Measurements from ENCODE around the gene MAOA.

- TF ChIP-seq, protein P1, sequence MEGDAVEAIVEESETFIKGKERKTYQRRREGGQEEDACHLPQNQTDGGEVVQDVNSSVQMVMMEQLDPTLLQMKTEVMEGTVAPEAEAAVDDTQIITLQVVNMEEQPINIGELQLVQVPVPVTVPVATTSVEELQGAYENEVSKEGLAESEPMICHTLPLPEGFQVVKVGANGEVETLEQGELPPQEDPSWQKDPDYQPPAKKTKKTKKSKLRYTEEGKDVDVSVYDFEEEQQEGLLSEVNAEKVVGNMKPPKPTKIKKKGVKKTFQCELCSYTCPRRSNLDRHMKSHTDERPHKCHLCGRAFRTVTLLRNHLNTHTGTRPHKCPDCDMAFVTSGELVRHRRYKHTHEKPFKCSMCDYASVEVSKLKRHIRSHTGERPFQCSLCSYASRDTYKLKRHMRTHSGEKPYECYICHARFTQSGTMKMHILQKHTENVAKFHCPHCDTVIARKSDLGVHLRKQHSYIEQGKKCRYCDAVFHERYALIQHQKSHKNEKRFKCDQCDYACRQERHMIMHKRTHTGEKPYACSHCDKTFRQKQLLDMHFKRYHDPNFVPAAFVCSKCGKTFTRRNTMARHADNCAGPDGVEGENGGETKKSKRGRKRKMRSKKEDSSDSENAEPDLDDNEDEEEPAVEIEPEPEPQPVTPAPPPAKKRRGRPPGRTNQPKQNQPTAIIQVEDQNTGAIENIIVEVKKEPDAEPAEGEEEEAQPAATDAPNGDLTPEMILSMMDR (IDR thresholded peaks at IDR 0.05; ENCODE audit: poor library complexity), result no peak
- no peak for TF ChIP-seq EZH2 (IDR thresholded peaks at IDR 0.05; ENCODE audit: borderline replicate concordance)
These were observed 721 bp upstream of the MAOA start for GRCh38 chrX:43655151-43656004.
